OCI-LY7 (cell line): ENCODE measurements around the gene TULP4.

ENCODE experiments used
- EZH2phosphoT487 ChIP-seq: fragments of 200-600 bp; sonication (generic); IDR thresholded peaks from 2 replicates; pipeline ENCODE4 v1.6.1; 2018; ENCODE audit warnings: low read depth, borderline replicate concordance, mild to moderate bottlenecking, mixed run types, antibody characterized with exemption, low read length, moderate library complexity, mixed read lengths
- TF ChIP-seq, protein P1 (sequence below): fragments of 200-600 bp; sonication (generic); conservative IDR thresholded peaks from 2 replicates; pipeline ENCODE4 v1.5.1; 2014; ENCODE audit warnings: mild to moderate bottlenecking, antibody characterized with exemption, low read length, moderate library complexity, mixed read lengths

- TF ChIP-seq, protein P1, sequence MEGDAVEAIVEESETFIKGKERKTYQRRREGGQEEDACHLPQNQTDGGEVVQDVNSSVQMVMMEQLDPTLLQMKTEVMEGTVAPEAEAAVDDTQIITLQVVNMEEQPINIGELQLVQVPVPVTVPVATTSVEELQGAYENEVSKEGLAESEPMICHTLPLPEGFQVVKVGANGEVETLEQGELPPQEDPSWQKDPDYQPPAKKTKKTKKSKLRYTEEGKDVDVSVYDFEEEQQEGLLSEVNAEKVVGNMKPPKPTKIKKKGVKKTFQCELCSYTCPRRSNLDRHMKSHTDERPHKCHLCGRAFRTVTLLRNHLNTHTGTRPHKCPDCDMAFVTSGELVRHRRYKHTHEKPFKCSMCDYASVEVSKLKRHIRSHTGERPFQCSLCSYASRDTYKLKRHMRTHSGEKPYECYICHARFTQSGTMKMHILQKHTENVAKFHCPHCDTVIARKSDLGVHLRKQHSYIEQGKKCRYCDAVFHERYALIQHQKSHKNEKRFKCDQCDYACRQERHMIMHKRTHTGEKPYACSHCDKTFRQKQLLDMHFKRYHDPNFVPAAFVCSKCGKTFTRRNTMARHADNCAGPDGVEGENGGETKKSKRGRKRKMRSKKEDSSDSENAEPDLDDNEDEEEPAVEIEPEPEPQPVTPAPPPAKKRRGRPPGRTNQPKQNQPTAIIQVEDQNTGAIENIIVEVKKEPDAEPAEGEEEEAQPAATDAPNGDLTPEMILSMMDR: no peak
- TF ChIP-seq EZH2phosphoT487: no peak
Measured at GRCh38 chr6:158376631-158377081, 64.4 kb downstream of the TULP4 start.
